Breast epithelium (tissue), 3 donors: Measurements from ENCODE around the gene CFAP100.

Experiments used
- CTCF ChIP-seq, 3 donors: fragments of 450-650 bp; IDR thresholded peaks; one replicate each; pipeline ENCODE4 v1.5.1; 2016 to 2017; ENCODE audit warnings: antibody characterized with exemption in 3 of 3, mild to moderate bottlenecking in 3 of 3, moderate library complexity in 3 of 3
- POLR2A ChIP-seq: fragments of 450-650 bp; IDR thresholded peaks from one replicate; pipeline ENCODE4 v1.6.1; 2016; ENCODE audit warnings: antibody characterized with exemption, mild to moderate bottlenecking, moderate library complexity
- POLR2AphosphoS5 ChIP-seq, 3 donors: sonication (generic); formaldehyde crosslinking; IDR thresholded peaks; one replicate each; pipeline ENCODE4 v1.6.1; 2017; ENCODE audit warnings: antibody characterized with exemption in 3 of 3

- no peak for TF ChIP-seq POLR2AphosphoS5 (IDR thresholded peaks at IDR 0.05)
- no peak for TF ChIP-seq CTCF (IDR thresholded peaks at IDR 0.05)
- no peak for TF ChIP-seq POLR2A
Observed at GRCh38 chr3:126456211-126456610, 61.5 kb downstream of the CFAP100 start.
